ENCODE measurements around the gene NUDT12.

The NUDT12 gene

GRCh38 chr5:103539376-103540330 is 22.9 kb downstream of the NUDT12 start:
- no peak for DNase-seq

- DNase-seq = no peak
These were observed 30.4 kb downstream of the NUDT12 start for GRCh38 chr5:103532086-103532734.

GRCh38 chr5:103526164-103526915 is 36.2 kb downstream of the NUDT12 start:
- DNase-seq = no peak

- DNase-seq = no peak
These were observed 37.2 kb downstream of the NUDT12 start for GRCh38 chr5:103525361-103525760.

- DNase-seq = no peak
These were observed 39.3 kb downstream of the NUDT12 start for GRCh38 chr5:103523319-103523718.

- no peak for DNase-seq
These were observed 40.0 kb downstream of the NUDT12 start for GRCh38 chr5:103522586-103522985.

- no peak for DNase-seq
These were observed 43.0 kb downstream of the NUDT12 start for GRCh38 chr5:103519550-103519949.

- DNase-seq = no peak
These were observed 48.2 kb downstream of the NUDT12 start for GRCh38 chr5:103514371-103514770.

- DNase-seq = no peak
These were observed 48.9 kb downstream of the NUDT12 start for GRCh38 chr5:103513701-103514100.

GRCh38 chr5:103512500-103512899 is 50.1 kb downstream of the NUDT12 start:
- DNase-seq = no peak

- no peak for DNase-seq
These were observed 51.1 kb downstream of the NUDT12 start for GRCh38 chr5:103511554-103511885.

- no peak for DNase-seq
These were observed 51.6 kb downstream of the NUDT12 start for GRCh38 chr5:103510851-103511553.

GRCh38 chr5:103505581-103506305 is 56.8 kb downstream of the NUDT12 start:
- DNase-seq = no peak

GRCh38 chr5:103503066-103503465 is 59.5 kb downstream of the NUDT12 start:
- no peak for DNase-seq

- DNase-seq = no peak
These were observed 59.9 kb downstream of the NUDT12 start for GRCh38 chr5:103502662-103503061.

All from NCI-H524 treated with DMSO at 0.1 percent for 48 hours (cell line).